GM12872 (cell line): ENCODE measurements around the gene SDF2L1.

ENCODE experiments used
- TF ChIP-seq, protein P1 (sequence below): IDR thresholded peaks from 3 replicates; pipeline ENCODE4 v1.5.1; 2011; ENCODE audit warnings: low read depth, mild to moderate bottlenecking, low read length, moderate library complexity; ENCODE audit not compliant: insufficient read depth

Gene SDF2L1

DNA sequence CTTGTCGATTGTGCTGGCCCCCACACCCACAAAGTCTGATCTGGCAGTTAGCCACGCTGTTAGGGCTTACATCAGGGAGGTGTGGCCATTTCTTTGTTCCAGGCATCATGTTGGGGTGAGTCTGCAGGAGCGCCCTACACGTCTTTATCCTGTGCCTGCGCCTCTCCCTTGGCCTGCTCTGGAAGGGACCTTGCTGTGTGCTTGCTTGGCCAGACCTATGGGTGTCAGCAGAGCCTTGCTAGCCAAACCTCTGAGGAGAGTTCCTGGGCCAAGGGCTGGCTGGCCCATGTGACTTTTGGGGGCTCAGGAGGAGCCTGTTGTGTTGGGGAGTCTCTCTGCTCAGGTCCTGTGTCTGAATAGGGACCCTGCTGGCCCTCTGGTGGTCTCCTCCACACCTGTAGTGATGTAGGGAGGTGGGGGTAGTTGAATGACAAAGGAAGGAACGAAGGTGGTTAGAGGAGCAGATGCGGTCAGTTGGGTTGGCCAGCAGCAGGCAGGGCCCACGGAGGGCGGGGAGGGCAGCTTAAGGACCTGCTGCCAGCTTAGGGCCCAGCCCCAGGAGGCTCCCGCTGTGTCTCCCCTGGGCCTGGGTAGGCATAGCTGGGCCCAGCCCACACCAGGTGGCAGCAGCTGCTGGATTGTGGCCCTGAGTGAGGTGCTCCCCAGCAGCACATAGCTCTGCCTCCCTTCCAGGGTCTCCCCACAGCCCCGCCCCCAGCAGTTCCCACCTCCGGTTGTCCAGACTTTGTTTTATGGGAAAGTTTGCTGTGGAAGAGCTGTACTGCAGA is 31.6 kb downstream of the SDF2L1 start:
- TF ChIP-seq, protein P1, sequence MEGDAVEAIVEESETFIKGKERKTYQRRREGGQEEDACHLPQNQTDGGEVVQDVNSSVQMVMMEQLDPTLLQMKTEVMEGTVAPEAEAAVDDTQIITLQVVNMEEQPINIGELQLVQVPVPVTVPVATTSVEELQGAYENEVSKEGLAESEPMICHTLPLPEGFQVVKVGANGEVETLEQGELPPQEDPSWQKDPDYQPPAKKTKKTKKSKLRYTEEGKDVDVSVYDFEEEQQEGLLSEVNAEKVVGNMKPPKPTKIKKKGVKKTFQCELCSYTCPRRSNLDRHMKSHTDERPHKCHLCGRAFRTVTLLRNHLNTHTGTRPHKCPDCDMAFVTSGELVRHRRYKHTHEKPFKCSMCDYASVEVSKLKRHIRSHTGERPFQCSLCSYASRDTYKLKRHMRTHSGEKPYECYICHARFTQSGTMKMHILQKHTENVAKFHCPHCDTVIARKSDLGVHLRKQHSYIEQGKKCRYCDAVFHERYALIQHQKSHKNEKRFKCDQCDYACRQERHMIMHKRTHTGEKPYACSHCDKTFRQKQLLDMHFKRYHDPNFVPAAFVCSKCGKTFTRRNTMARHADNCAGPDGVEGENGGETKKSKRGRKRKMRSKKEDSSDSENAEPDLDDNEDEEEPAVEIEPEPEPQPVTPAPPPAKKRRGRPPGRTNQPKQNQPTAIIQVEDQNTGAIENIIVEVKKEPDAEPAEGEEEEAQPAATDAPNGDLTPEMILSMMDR: no peak

DNA sequence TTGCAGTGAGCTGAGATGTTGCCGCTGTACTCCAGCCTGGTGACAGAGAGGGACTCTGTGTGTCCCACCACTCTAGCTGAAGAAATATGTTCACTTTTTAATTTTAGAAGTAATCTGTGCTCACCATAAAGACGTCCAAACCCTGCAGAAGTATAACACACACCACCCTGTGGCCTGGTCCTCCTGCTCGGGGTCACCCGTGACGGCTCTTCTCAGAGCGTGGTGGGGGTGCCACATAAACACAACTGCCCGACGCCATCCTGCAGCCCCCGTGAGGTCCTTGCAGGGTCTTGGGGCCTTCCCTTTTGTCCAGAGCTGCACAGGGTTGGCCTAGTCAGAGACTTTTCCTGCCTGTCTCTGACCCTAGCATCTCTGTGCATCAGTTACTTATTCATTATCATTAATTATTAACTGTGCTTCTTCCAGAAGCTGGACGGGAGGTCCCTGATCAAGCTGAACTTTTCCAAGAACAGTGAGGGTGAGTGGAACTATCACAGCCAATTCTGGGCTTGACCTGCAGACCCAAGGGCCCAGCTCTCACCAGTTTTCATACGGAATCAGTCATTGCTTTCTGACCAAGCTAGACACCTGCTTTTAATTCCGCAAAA is 32.6 kb downstream of the SDF2L1 start:
- TF ChIP-seq, protein P1: no peak

DNA sequence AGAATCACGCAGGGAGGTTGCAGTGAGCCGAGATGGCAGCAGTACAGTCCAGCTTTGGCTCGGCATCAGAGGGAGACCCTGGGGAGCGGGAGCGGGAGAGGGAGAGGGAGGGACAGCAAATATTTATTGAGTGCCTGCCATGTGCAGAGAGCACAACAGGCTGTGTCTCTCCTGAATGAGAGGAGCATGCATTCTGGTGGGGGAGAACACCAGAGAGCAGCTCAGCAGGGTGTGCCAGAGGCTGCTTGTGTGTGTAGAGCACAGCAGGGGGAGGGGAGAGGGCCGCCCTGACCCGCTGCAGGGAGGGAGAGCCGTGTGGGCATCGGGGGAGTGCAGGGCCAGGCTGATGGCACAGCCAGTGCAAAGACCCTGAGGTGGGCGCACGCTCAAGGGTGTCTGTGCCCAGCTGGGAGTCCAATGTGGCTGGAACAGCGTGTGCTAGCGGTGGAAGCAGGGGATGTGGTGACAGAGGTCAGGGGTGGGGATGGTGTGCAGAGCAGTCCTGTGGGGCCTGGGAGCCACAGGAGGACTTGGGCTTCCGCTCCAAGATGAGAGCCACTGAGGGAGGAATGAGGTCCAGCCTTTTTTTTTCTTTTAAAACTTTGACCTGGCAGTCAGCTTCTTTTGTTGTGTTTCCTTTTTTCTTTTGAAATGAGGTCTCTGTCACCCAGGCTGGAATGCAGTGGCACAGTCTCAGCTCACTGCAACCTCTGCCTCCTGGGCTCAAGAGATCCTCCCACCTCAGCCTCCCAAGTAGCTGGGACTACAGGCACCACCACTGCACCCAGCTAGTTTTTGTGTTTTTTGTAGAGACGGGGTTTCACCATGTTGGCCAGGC is 35.7 kb downstream of the SDF2L1 start:
- TF ChIP-seq, protein P1: no peak

DNA sequence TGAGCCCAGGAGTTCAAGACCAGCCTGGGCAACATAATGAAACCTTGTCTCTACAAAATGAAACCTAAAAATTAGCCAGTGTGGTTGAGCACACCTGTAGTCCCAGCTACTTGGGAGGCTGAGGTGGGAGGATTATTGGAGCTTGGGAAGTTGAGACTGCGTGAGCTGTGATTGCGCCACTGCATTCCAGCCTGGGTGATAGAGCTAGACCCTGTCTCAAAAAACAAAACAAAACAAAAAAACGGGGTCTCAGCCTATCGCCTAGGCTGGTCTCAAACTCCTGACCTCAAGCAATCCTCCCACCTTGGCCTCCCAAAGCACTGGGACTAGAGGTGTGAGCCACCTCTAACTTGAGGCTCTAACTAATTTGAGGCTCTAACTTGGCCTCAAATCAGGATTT is 37.3 kb downstream of the SDF2L1 start:
- TF ChIP-seq, protein P1: no peak

DNA sequence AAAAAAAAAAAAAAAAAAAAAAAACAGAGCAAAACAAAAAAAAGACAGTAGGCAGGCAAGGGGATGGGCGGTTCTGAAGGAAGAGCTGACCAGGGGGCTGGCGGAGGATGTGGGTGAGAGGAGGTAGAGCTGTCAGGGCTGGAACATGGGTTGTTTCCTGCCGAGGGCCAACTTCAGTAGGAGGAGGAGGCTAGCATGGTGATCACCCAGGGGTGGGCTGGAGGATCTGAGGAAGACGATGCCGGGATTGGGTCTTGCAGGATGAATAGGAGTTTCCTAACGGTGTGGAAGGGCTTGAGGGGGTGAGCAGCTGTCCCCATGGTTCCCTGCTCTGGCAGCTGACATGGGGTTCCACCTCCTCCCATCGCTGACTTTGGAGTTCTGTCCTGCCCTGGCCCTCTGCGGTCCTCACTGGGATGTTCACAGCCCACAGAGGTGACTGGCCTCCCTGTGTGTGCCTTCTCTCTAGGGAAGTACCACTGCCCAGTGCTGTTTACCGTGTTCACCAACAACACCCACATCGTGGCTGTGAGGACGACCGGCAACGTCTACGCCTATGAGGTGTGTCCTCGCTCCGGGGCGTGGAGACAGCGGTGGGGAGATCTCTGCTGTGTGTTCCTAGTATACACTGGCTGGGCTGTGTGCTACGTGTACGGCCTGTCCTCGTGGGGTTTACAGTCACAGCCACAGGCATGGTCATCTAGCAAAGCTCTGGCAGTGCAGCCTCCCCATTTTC is 38.9 kb downstream of the SDF2L1 start:
- TF ChIP-seq, protein P1: no peak

DNA sequence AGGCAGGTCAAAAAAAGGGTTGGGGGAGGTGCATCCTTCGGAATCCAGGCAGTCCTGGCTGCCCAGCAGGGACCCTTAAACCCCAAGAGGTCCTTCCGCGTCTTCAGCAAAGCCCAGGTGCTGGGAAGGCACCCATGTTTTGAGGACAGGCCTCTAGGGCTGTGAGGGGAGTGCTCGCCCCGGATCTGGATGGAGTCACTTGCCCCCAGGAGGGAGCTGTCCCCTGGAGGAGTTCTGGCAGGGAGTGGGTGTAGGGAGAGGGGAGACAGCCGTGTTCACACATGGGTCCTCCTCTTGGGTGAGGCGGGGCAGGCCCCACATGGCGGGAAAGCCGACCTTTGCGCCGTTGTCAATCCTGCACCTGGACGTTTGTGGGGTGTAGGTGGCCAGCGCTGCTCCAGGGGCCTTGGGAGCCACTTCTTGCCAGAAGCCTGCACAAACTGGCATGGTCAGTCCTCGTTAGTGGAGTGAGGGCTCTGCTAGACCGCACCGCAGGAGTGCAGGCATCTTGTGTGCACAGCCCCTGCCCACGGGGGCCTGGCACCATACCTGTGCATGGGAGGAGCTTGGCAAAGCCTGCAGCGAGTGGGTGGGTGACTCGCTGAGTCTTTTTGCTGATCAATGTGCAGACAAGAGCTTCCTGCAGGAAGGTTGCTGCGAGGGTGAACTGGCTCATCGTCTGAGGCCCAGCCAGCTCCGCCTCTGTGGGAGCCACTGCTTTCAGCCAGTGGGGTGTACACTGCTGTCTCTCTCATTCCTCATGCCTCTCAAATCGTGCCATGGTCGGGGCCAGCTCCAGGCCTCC is 39.7 kb downstream of the SDF2L1 start:
- TF ChIP-seq, protein P1: no peak
